HG03039 (cell line): Measurements from ENCODE around the gene CXCL17.
"Not testable (repeated sequence)": the region's sequence is repeated elsewhere in the genome, so short reads cannot be mapped to it uniquely, and the experiment has no call there.

ENCODE experiments used
- ATAC-seq: cut with Tn5 transposase; IDR thresholded peaks from one replicate; pipeline ENCODE4 v1.9.1; 2021; ENCODE audit warnings: mild to moderate bottlenecking, moderate library complexity; ENCODE audit not compliant: unreplicated experiment

Gene CXCL17, protein sequence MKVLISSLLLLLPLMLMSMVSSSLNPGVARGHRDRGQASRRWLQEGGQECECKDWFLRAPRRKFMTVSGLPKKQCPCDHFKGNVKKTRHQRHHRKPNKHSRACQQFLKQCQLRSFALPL

DNA sequence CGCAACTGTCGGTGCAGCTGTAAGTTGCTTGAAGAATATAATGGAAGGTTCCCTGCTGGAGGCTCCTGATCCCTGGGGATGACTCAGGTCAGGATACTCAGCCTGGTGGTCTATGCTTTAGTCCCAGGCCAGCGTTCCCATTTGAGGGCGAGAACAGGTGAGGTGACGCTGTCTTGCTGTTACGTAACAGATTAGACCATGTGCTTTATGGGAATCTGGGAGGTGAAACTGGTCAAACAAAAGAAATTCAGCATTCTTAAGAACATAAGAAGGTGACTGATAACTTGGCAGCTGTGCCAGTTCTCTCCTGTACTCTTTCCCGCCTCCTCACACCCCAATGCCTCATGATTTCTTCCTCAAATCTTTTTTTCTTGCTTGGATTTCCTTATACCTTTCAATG is at the start of gene CXCL17:
Gene CXCL17, minus strand, starts transcription at position 114 of the 400 bp plus-strand sequence. CDS start 114 bp downstream, outside the sequence.
- no peak for ATAC-seq

DNA sequence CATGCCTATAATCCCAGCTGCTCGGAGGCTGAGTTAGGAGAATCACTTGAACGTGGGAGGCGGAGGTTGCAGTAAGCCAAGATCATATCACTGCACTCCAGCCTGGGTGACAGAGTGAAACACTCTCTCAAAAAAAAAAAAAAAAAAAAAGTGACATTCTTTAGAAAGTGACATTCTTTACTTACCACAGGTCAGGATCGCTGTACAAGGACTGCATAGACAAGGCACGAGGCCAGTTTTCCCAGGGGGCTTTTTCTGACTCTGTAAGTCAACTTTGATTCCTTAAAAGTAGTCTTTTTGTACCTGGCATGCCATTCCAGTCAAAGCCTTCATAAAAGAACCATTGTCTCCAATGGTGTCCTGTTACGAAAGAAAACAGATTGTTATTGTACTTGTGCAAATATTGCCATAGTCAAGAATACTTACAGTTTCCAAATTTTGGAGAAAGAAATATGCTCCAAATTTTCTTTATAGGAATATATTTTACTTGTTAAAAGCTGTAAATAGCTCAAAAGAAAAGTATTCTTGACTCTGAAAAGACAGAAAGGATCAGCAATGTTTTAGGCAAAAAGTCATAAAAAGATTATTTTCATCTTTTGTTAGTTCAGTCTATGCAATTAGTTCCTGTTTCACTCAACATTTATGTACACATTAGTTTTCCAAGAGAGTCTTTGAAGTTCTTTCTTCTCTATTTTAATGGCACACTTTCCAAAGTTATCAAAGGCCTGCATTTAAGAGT is 46.2 kb upstream of the CXCL17 start:
- ATAC-seq: no peak

DNA sequence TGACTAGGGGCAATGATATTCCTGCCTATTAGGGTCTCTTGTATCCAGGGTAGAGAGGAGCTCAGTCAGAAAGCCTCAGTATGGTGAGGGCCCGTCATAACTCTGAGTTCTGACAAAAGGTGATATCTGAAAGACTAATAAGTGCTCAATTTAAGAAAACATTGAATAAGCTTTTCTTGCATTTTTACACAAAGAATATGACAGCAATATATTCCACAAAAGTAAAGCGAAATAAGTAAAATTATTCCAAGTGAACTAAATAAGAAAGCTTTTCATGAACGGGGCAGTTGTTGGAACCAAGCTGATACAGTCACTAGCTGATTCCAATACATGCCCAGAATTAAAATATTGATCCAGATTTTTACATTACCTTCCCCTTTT is 45.0 kb upstream of the CXCL17 start:
- ATAC-seq: no peak

DNA sequence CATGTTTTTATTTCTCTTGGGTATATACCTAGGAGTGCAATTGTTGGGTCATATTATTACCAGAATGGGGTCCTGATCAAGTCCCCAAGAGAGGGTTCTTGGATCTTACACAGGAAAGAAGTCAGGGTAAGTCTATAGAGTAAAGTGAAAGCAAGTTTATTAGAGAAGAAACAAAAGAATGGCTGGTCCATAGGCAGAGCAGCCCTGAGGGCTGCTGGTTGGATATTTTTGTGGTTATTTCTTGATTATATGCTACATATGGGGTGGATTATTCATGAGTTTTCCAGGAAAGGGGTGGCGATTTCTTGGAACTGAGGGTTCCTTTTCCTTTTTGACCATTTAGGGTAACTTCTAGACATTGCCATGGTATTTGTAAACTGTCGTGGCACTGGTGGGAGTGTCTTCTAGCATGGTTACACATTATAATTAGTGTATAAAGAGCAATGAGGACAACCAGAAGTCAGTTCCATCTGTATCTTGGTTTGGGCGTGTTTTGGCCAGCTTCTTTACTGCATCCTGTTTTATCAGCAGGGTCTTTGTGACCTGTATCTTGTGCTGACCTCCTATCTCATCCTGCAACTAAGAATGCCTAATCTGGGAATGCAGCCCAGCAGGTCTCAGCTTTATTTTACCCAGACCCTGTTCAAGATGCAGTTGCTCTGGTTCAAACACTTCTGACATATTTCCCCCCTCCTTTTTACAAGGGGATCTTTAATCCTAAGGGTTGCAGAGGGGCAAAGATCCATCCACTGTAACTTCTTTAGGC is 44.5 kb upstream of the CXCL17 start:
- no peak for ATAC-seq

DNA sequence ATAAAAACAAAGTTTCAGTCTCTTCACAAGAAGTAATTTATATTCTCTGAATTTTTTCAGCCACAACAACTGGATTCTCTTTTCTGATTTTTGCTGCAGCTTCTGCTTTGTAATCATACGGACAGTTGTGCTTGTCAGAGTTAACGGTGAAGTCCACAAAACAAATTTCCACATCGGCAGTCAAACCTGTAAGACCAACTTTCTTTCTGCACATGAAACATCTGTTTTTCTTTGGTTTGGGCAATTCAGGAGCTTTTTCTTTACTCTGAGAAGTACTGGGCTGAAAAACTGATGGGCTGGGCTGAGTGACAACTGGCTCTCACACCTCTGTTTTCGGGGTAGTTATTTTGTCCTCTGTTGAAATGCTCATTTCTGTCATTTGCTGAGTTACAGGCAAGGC is 42.3 kb upstream of the CXCL17 start:
- not testable (repeated sequence) for ATAC-seq

DNA sequence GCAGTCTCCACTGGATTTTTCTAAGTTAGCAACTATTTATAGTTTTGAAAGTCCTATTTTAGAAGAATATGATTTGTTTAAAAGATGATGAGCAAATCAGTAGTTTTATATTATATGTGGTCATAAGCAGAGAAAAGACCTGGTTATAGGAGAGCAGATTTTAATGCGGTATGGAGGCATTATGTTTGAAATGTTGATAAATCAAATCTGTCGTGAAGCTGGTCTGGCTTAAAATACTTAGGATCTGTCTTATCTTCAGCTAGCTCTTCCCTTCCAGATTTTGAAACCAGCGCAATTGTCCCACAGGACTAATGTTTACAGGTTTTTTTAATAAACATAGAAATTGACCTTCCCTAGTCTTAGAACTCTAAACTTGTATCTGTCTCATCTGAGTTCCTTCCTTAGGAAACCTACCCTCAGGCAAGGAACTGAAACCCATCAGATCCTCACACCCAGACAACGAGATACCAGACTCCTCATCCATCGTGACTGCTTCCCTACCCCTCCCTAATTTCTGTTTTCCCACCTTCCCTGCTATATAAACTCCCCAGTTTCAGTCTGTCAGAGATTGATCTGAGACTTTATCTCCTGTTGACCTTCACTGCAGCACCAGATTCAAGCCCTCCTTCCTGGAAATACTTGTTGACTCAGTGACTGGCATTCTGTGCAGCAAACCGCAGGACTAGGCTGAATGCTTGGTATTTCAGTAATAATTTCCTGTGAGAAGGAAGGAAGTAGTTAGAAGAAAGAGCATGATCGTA is 37.8 kb upstream of the CXCL17 start:
- ATAC-seq: no peak

DNA sequence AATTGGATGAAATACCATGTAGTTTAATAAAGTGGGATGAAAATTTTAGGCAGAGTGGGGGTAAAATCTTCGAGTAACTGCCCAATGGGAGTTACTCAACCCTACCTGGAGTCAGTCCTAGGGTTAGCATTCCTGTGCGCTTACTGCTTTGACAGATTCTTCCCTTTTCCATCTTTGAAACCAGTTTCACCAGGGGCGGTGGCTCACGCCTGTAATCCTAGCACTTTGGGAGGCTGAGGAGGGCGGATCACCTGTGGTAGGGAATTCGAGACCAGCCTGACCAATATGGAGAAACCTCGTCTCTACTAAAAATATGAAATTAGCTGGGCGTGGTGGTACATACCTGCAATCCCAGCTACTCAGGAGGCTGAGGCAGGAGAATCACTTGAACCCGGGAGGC is 37.0 kb upstream of the CXCL17 start:
- ATAC-seq: no peak

DNA sequence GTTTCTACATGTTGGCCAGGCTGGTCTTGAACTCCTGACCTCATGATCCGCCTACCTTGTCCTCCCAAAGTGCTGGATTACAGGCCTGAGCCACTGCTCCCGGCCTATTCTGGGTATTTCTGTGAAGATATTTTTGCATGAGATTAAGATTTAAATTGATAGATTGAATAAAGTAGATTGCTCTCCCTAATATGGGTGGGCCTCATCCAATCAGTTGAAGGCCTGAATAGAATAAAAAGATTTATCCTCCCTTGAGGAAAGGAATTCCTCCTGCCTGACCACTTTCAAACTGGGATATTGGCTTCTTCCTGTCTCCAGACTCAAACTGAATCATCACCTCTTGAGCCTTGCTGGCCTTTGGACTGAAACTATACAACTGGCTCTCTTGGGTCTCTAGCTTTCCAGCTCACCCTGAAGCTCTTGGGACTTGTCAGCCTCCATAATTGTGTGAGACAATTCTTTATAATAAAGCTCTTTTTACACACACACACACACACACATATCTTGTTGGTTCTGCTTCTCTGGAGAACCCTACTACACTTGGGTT is 36.1 kb upstream of the CXCL17 start:
- ATAC-seq: no peak

DNA sequence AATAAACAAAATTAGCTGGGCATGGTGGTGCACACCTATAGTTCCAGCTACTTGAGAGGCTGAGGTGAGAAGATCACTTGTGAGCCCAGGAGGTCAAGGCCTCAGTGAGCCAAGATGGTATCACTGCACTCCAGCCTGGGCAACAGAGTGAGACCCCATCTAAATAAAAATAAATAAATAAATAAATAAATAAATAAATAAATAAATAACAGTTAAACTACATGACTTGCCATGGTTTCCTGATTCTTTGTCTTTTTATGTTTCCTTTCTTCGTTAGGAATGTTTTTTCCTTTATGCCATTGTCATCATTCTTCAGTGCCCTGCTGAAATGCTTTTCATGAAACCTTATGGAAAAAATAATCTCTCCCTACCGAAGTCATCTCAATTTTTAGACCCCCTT is 35.2 kb upstream of the CXCL17 start:
- no peak for ATAC-seq

DNA sequence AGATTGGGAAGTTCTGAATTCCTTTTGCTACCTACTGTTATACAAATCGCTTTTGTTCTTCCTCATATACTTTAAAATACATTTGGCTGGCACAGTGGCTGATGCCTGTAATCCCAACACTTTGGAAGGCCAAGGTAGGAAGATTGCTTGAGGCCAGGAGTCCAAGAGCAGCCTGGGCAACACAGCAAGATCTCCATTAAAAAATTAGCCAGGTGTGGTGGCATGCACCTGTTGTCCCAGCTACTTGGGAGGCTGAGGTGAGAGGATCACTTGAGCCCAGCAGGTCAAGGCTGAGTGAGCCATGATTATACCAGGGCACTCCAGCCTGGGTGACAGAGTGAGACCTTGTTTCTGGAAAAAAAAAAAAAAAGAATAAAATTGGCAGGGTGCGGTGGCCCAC is 34.4 kb upstream of the CXCL17 start:
- ATAC-seq: no peak

DNA sequence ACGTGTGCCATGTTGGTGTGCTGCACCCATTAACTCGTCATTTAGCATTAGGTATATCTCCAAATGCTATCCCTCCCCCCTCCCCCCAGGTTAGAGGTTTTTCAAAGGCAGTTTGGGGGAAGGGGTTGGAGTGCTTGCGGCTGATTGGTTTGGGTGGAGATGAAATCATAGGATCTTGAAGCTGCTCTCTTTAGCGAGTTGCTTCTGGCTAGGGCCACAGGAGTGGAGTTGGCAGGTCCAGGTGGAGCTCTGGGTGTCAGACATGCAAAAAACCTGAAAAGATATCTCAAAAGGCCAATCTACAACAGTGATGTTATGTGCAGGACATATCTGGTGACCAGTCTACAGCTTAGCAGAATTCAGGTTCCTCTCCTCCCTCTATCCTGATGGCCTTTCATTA is 32.6 kb upstream of the CXCL17 start:
- ATAC-seq: no peak

DNA sequence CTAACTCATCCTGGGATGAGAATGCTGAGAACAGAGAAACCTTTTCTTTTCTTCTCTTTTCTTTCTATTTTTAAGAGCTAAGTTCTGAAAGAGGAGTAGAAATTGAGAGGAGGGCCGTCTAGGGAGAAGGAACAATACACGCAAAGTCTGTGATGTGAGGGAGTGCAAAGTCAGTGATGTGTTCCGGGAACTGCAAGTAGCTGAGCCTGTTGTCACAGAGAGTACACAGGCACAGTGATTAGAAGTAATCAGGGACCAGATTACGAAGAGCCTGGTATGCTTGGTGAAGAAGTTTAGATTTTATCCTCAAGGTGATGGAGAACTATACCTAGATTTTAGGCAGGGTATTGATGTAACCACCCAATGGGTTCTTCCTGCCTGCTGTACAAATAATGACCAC is 32.0 kb upstream of the CXCL17 start:
- no peak for ATAC-seq

DNA sequence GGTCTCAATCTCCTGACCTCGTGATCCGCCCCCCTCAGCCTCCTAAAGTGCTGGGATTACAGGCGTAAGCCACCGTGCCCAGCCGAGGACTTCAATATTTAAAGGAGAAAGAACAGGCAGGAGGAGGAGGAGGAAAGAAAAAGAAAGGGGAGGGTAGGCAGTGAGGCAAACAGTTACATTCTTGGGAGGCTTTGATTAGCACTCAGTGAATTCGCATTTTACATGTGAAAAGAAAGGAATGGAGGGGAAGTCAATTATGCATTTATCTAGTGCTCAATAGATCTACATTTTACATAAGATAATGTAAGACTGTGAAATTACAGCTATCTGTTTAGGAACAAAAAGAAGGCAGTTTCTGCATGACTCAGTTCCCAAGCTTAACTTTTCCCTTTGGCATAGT is 30.9 kb upstream of the CXCL17 start:
- ATAC-seq: no peak

DNA sequence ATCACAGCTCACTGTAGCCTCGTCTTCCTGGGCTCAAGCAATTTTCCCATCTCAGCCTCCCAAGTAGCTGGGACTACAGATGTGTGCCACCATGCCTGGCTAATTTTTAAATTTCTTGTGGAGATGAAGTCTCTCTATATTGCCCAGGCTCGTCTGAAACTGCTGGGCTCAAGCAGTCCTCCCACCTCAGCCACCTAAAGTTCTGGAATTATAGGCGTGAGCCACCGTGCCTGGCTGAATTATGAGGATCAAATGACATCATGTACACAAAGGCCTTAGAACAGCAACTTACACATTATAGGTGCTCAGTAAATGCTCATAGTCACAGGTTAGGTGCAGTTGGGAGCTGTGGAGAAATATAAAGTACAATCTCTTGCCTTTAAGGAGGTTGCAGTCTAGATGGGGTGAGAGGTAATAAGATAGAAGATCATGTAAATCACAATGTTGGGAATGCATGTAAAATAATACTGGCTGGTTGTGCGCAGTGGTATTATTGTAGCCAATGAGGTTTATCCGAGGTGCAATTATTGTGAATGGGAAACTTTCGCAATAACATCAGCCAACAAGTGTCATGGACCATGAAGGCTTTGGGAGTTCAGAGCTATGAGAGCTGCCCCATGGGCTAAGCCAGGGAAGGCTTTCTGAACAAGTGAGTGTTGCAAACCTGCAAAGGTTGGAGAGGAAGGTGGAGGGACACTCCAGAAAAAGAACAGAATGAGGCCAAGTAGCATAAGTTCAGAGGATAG is 29.8 kb upstream of the CXCL17 start:
- ATAC-seq: no peak

DNA sequence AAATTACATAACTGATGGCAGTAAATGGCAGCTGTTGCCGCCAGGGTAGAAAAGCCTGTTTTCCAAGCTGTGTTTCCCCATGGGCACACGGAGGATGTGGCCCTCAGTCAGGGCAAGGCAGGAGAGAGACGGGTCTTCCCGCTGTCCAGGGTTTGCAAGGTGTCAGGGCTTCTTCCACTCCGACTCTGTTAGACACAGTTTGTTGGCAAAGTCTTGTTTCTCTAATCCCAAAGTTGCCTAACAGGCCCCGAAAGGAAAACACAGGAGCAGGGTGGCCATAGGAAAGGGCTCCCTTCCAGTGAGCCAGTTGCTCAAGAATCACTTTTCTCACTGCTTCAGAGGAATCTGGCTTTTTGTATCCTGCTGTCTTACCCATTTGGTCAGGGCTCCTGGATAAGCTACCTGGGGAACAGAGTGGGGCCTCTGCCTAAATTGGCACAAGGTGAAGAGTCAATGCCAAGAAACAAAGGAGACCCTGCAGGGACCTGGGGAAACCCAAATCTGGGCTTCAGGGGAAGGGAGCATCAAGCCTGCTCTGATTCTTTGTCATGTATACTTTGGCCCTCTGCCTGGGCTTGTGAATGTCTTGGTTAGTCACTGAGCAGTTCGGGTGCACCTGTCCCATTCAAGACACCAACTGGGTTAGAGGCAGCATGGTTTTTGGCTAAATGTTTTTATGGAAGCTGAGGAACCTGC is 29.0 kb upstream of the CXCL17 start:
- no peak for ATAC-seq

DNA sequence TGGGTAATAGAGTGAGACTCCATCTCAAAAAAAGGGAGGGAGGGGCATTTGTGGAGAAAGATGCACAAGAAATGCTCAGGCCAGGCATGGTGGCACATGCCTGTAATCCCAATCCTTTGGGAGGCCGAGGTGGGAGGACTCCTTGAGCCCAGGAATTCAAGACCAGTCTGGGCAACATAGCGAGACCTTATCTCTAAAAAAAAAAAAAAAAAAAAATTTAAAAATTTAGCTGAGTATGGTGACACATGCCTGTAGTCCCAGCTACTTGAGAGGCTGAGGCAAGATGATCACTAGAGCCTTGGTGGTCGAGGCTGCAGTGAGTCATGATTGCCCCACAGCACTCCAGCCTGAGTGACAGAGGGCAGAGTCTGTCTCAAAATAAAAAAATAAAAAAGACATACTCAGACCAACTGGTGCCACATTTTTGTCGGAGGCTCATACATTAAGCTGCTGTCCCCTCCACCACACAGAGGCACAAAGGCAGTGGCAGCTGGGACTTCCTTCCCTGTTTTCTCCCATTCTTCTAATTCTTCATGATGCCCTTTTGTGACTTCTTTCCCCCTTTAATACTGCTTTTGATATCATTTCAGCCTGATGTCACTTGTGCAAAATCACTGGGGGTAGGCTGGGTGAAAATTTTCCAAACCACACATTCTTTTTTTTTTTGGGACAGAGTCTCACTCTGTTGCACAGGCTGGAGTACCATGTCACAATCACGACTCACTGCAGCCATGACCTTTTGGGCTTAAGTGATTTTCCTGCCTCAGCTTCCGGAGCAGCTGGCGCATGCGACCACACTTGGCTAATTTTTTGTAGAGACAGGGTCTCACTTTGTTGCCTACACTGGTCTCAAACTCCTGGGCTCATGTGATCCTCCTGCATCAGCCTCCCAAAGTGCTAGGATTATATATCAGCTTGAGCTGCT is 26.8 kb upstream of the CXCL17 start:
- no peak for ATAC-seq

DNA sequence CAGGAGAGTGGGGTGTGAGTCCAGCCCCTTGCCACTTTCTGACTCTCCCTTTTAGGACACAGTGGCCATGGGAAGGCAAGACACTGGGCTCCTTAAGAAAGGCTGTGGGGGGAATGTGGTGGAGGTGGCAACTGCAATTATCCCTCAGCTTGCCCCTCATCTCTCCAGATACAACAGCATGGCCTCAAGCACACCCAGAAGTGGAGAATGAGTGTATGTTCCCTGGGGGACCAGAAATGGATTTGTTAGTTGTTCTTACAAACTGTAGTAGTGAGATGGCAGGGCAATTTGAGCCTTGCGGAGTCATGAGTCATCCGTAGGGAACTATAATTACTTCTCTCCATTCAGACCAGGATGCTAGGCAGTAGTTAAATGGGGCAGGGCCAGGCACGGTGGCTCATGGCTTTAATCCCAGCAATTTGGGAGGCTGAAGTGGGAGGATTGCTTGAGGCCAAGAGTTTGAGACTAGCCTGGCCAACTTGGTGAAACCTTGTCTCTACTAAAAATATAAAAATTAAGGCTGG is 25.6 kb upstream of the CXCL17 start:
- no peak for ATAC-seq

DNA sequence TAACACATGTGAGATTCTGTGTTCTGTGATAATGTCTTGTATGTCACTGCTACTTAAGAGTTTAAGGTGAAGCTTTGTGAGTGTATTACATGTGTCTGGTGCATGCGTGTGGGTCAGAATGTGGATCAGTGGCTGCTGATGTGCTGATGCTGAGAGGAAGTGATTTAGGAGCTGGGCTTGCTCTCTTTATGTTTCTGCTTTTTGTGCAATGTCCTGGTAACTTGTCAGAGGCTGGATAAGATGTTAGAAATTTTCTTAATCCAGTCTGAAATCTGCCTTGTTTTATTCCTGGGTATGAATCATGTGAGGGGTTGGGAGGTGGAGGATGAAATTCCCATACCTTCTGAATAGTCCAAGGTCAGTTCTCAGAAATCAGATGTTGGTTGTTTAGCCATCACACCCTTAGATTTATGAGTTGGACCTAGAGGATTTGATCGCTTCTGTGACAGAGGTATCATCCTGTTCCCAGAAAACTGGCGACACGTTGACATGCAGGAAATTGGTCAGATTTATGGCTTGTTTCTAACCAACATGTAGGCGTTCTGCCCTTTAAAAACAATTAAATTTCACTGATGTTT is 24.5 kb upstream of the CXCL17 start:
- ATAC-seq: no peak
